Brain pericyte (primary cell): ENCODE measurements around the gene CFHR1.
"Not testable (repeated sequence)": the region's sequence is repeated elsewhere in the genome, so short reads cannot be mapped to it uniquely, and the experiment has no call there.

Experiments used
- DNase-seq: peaks from one replicate; pipeline ENCODE4 v3.0.0-alpha.2; 2012; ENCODE audit warnings: low read depth, low spot score

The CFHR1 gene

DNA sequence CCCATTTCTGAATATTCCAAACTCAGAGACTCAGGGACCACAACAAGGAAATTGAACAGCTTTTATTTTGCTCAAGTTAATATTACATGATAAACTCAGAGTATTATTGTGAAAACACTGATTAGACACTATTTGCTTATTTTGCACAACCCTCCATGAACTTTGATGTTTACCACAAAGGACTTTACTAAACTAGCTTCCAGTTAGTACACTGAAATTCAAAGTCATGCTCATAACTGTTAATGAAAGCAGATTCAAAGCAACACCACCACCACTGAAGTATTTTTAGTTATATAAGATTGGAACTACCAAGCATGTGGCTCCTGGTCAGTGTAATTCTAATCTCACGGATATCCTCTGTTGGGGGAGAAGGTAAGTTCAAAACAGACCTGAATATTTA lies at the start of gene CFHR1:
Gene CFHR1 (plus strand): TSS at position 201 of the 400 bp plus-strand sequence. CDS start 114 bp downstream, at position 315.
- not testable (repeated sequence) for DNase-seq

DNA sequence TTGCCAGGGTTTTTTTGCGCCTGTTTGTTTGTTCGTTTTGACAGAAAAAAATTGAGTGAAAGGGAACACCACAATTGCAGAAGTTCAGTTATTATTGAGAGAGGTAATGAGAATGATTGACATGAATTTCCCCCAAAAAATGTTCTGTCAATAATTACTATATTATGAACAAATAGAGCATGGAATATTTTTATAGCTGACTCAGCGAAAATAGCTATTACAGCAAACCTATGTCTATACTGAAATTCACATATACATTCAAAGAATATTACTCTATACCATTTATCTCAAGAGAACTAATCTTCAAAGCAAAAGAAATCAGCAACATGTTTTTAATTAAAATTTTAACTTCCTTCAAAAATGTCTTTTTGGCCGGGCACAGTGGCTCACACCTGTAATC lies 49.7 kb upstream of the CFHR1 start:
- not testable (repeated sequence) for DNase-seq

- no peak for DNase-seq
Observed at GRCh38 chr1:196773713-196774112, 45.8 kb upstream of the CFHR1 start.

GRCh38 chr1:196774175-196774574 lies 45.4 kb upstream of the CFHR1 start:
- DNase-seq = no peak

GRCh38 chr1:196774603-196775002 lies 44.9 kb upstream of the CFHR1 start, which contains the start of gene CFHR3:
TSS of gene CFHR3 (plus strand) at chr1:196774840. CDS start at chr1:196774887, 47 bp downstream.
- DNase-seq = no peak

GRCh38 chr1:196777603-196778002 lies 41.9 kb upstream of the CFHR1 start:
- no peak for DNase-seq

GRCh38 chr1:196779093-196779492 lies 40.4 kb upstream of the CFHR1 start:
- no peak for DNase-seq

GRCh38 chr1:196791252-196791651 lies 28.3 kb upstream of the CFHR1 start:
- not testable (repeated sequence) for DNase-seq

- DNase-seq = not testable (repeated sequence)
Observed at GRCh38 chr1:196794103-196794502, 25.4 kb upstream of the CFHR1 start.

- no peak for DNase-seq
Observed at GRCh38 chr1:196797891-196798290, 21.6 kb upstream of the CFHR1 start.

DNA sequence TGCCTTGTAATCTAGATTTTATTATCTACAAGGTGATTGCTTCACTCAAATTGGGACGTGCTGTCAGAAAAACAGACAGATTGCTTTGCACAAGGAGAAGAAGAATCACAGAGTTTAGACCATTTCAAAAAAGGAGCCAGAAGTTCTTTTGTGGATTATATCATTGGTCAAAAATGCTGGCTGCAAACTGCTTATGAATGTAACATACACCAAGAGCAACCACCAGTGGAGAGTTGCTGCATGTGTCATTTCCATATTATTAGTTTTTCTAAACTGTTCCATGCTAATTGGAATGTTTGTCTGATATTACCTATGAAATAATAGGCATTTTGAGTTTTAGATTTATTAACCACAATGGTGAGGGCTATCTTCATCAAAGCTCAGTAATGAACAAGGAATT lies 17.6 kb upstream of the CFHR1 start:
- DNase-seq = not testable (repeated sequence)

DNA sequence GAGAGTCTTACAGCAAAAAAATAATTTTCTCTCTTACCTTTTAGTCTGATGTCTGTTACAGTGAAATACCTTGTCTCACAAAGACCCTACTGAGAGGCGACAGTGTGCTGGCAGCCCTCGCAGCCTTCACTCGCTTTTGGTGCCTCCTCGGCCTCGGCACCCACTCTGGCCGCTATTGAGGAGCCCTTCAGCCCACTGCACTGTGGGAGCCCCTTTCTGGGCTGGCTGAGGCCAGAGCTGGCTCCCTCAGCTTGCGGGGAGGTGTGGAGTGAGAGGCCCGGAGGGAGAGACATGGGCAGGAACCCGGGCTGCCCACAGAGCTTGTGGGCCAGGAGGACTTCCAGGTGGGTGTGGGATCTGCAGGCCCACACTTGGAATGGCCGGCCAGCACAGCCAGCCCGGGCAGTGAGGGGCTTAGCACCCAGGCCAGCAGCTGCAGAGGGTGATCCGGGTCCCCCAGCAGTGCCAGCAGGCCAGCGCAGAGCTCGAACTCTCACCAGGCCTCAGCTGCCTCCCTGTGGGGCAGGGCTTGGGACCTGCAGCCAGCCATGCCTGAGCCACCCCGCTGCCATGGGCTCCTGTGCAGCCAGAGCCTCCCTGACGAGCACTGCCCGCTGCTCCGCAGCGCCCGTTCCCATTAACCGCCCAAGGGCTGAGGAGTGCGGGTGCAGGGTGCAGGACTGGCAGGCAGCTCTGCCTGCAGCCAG lies 10.8 kb upstream of the CFHR1 start:
- DNase-seq = no peak

- not testable (repeated sequence) for DNase-seq
Observed at GRCh38 chr1:196817442-196817841, 2.1 kb upstream of the CFHR1 start.

DNA sequence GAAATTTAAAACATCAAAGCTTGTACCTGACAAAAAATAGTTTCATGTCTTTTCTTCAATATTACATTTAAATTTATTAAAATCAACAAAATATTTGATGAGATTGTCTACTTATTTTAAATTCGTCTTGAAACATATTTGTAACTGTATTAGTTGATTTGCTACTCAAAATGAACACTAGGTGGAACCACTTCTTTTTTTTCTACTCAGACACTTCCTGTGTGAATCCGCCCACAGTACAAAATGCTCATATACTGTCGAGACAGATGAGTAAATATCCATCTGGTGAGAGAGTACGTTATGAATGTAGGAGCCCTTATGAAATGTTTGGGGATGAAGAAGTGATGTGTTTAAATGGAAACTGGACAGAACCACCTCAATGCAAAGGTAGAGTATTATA lies 8.3 kb downstream of the CFHR1 start:
- not testable (repeated sequence) for DNase-seq

- not testable (repeated sequence) for DNase-seq
Observed at GRCh38 chr1:196849613-196850492, 30.3 kb downstream of the CFHR1 start.

- no peak for DNase-seq
Observed at GRCh38 chr1:196856053-196856452, 36.5 kb downstream of the CFHR1 start.

DNA sequence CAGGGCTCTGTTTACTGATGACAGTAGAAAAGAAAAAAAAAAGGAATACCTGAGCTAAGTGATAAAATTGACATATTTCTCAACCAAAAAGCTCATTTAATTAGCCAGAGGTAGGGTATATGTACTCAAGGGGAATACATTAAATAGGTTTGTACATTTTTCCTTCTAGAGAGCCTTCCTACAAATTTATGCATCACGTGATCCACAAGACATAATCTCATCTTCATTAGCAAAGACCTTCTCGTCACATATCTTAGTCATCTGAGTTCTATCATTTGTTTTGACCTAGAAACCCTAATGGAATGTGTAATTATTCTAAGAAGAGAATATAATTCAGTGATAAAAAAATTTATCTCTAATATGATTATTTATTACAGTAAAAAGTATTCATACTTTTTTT lies 37.7 kb downstream of the CFHR1 start:
- no peak for DNase-seq

GRCh38 chr1:196858811-196859210 lies 39.3 kb downstream of the CFHR1 start:
- DNase-seq = no peak

DNA sequence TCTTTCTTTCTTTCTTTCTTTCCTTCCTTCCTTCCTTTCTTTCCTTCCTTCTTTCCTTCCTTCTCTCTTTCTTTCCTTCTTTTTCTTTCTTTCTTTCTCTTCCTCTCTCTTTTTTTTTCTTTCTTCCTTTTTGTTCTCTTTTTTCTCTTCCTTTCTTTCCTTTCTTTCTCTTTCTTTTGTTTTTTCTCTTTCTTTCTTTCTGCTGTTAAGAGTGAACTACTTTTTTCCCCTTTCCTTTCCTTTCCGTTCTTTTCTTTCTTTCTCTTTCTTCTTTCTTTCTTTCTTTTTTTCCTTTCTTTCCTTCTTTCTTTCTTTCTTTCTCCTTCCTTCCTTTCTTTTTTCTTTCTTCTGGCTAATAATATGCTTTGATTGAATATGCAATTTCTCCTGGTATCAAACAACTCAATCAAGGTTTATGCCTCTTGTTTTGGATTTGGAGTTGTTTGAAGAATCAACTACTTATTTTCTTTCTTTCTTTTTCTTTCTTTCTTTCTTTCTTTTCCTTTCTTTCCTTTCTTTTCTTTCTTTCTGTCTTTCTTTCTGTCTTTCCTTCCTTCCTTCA lies 40.9 kb downstream of the CFHR1 start:
- no peak for DNase-seq

GRCh38 chr1:196861429-196861828 lies 41.9 kb downstream of the CFHR1 start:
- no peak for DNase-seq

GRCh38 chr1:196866974-196867373 lies 47.4 kb downstream of the CFHR1 start:
- DNase-seq = no peak

GRCh38 chr1:196873385-196873784 lies 53.9 kb downstream of the CFHR1 start:
- no peak for DNase-seq
